Activated T-helper 1 cell treated with Interleukin-2 at 50 U/mL for 16 hours (primary cell): ENCODE results near the gene TTC23L.

Source experiments
- DNase-seq: peaks from one replicate; pipeline ENCODE4 v3.0.0-alpha.2; 2020; ENCODE audit warnings: low read depth

TTC23L gene

GRCh38 chr5:34870382-34870781 lies 31.4 kb downstream of the TTC23L start:
- DNase-seq = no peak

- DNase-seq = no peak
Observed at GRCh38 chr5:34876275-34876674, 37.3 kb downstream of the TTC23L start.

GRCh38 chr5:34881246-34881645 lies 42.3 kb downstream of the TTC23L start:
- DNase-seq = no peak

- no peak for DNase-seq
Observed at GRCh38 chr5:34886392-34887119, 47.6 kb downstream of the TTC23L start.

GRCh38 chr5:34889394-34889793 lies 50.4 kb downstream of the TTC23L start:
- DNase-seq = no peak

GRCh38 chr5:34891981-34892380 lies 53.0 kb downstream of the TTC23L start:
- DNase-seq = no peak

GRCh38 chr5:34892414-34892813 lies 53.5 kb downstream of the TTC23L start:
- no peak for DNase-seq

GRCh38 chr5:34894716-34895115 lies 55.8 kb downstream of the TTC23L start:
- no peak for DNase-seq

- no peak for DNase-seq
Observed at GRCh38 chr5:34895641-34896419, 56.9 kb downstream of the TTC23L start.

- no peak for DNase-seq
Observed at GRCh38 chr5:34897646-34898045, 58.7 kb downstream of the TTC23L start.

- DNase-seq = peak; percentile 41
Observed at GRCh38 chr5:34898258-34898895, 59.4 kb downstream of the TTC23L start.

GRCh38 chr5:34899066-34899465 lies 60.1 kb downstream of the TTC23L start:
- DNase-seq = no peak

- DNase-seq = no peak
Observed at GRCh38 chr5:34900652-34901051, 61.7 kb downstream of the TTC23L start.

GRCh38 chr5:34903260-34903659 lies 64.3 kb downstream of the TTC23L start:
- no peak for DNase-seq

- no peak for DNase-seq
Observed at GRCh38 chr5:34905564-34905963, 66.6 kb downstream of the TTC23L start.

GRCh38 chr5:34913072-34913471 lies 74.1 kb downstream of the TTC23L start:
- DNase-seq = no peak

GRCh38 chr5:34914671-34915138 lies 75.7 kb downstream of the TTC23L start:
- no peak for DNase-seq

- peak; percentile 89 for DNase-seq
Observed at GRCh38 chr5:34915139-34915855, 76.3 kb downstream of the TTC23L start, which contains the start of the genes BRIX1 and RAD1. BRIX1 (plus strand) TSS chr5:34915711; CDS start chr5:34915739, 28 bp downstream. RAD1 (minus strand) TSS chr5:34915504; CDS start chr5:34914892, 612 bp downstream.

GRCh38 chr5:34915856-34916192 lies 76.9 kb downstream of the TTC23L start:
- no peak for DNase-seq

GRCh38 chr5:34916518-34916917 lies 77.6 kb downstream of the TTC23L start:
- no peak for DNase-seq

- no peak for DNase-seq
Observed at GRCh38 chr5:34918025-34918424, 79.1 kb downstream of the TTC23L start.

- DNase-seq = no peak
Observed at GRCh38 chr5:34919077-34919476, 80.1 kb downstream of the TTC23L start.
